DOHH2 (cell line): ENCODE data around the gene ARMC9.

ENCODE experiments used
- CTCF ChIP-seq: fragments of 200-600 bp; sonication (generic); IDR thresholded peaks from one replicate; pipeline ENCODE4 v1.5.1; 2014; ENCODE audit warnings: antibody characterized with exemption, mild to moderate bottlenecking, low read depth, low read length; ENCODE audit not compliant: poor library complexity, severe bottlenecking
- EZH2phosphoT487 ChIP-seq: fragments of 200-600 bp; sonication (generic); IDR thresholded peaks from 2 replicates; pipeline ENCODE4 v1.6.1; 2017; ENCODE audit warnings: borderline replicate concordance, mild to moderate bottlenecking, antibody characterized with exemption, low read length, moderate library complexity, mixed read lengths

GRCh38 chr2:231277962-231278361 lies 79.5 kb downstream of the ARMC9 start:
- TF ChIP-seq CTCF (no peak), EZH2phosphoT487 (no peak)
